ENCODE measurements around the gene PARN.

PARN gene

DNA sequence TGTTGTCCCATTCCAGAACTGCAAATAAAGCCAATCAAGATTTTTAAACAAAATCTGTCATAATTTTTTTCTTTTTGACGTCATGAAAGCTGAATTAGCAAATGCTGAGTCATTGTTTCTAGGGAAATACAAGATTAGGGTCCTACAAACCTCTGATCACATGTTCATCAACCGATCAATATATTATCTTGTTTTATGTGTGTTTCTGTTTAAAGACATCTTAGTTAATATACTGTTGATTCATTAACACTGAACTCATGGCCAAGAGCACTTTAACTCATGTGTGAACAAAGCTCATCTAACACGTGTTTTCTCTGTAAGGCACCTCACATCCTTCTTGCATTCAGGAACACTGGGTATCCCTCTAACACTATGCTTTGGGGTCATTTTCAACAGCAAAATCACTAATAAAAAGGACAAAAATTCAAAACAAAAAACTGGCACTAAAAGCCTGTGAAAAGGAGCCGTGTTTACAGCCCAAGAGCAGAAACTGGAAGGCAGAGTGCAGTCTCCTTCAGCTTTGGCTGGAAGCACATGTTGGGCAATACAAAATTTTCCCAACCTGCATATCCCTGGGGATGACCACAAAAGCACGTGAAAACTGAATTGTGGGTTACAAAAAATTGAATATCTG lies 102.5 kb downstream of the PARN start:
- DNase-seq: no peak

DNA sequence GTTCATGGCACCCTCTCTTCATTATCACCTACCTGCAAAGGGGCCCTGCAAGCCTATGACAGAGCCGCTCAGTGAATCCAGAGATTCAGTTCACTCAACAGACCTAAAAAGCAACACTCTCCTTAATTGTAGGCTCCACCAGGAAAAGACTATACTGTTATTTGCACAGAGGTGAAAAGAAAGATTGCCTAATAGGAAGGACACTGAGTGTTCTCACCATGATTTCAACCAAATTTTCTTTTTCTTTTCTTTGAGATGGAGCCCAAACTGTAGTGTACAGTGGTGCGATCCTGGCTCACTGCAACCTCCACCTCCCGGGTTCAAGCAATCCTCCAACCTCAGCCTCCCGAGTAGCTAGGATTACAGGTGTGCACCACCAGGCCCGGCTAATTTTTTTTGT lies 104.5 kb downstream of the PARN start:
- DNase-seq: no peak

DNA sequence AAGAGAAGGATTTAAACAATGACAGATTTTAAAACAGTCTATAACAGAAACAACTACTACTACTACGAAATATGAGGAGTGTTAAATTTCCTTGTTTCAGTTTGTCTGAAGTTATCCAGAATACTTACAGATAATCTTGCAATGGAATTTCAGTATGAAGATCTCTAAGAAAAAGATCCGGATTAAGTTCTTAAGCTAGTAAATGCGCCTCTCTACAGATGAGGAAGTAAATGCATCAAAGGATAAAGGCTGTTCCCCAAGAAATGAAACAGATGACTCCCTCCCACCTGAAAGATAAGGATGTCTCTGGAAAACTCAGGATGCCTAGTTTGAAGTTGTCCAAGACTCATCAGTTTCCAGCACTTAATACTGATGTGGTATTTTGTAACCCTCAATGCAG lies 105.1 kb downstream of the PARN start:
- no peak for DNase-seq

DNA sequence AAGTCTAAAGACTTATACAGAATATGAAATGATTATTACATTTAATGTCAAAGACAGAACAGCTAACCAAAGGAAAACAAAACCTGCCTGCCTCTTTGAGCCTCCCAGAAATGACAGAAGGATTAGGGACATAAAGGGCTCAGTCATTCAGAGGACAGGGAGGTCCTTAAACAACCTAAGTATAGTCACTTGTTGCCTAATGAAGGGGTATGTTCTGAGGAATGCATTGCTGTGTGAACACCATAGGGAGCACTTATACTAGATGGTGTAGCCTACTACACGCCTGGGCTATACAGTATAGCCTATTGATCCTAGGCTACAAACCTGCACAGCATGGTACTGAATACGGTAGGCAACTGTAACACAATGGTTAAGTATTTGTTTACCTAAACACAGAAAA lies 106.4 kb downstream of the PARN start:
- no peak for DNase-seq

DNA sequence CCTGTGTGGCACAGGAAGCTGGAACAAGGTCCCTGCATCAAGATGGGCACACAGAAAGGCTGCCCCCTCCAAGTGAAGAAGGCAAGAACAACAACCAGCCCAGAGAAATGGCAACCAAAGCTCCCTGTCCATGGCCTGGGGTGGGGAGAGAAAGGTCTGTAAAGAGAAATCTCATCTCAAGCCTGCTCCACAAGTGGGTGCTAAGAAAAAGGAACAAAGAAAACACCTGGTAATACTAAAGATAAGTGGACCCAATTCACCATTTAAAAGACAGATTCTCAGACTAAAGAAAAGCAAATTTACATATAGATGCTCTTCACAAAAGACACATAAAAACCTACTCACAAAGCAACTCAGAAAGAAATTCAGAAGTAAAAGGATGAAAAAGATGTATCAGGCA lies 107.4 kb downstream of the PARN start:
- no peak for DNase-seq

DNA sequence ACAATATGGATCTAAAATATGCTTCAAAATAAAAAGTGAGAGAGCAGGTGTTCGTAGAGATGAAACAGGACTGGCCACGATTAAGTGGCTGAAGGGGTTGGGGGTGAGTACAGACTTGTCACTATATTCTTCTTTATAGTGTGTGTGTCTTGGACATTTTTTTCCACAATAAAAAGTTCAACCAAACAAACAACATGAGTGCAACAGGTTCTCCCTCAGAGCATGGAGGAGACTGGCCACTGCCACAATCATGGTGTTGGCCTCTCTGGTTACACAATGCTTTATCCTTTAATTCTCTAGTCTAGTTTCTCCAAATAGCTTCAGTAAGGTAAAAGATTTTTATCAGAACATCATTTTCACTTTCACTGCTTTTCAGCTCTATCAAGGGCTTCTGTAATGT lies 109.3 kb downstream of the PARN start:
- no peak for DNase-seq

DNA sequence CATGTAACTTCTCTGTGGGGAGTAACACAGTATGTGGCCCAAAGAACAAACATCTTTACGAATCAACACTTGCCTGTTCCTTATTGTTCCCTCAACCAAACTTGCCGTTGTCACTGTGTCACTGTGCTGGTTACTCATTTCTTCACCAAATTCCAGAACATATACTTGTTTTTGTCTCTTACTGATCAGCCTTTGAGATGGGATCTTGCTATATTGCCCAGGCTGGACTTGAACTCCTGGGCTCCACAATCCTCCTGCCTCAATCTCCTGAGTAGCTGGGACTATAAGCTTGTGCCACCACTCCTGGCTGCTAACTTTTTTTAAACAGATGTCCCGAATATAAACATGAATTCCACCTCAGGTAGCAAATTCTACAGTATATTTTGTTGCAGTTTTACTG lies 115.1 kb downstream of the PARN start:
- no peak for DNase-seq

DNA sequence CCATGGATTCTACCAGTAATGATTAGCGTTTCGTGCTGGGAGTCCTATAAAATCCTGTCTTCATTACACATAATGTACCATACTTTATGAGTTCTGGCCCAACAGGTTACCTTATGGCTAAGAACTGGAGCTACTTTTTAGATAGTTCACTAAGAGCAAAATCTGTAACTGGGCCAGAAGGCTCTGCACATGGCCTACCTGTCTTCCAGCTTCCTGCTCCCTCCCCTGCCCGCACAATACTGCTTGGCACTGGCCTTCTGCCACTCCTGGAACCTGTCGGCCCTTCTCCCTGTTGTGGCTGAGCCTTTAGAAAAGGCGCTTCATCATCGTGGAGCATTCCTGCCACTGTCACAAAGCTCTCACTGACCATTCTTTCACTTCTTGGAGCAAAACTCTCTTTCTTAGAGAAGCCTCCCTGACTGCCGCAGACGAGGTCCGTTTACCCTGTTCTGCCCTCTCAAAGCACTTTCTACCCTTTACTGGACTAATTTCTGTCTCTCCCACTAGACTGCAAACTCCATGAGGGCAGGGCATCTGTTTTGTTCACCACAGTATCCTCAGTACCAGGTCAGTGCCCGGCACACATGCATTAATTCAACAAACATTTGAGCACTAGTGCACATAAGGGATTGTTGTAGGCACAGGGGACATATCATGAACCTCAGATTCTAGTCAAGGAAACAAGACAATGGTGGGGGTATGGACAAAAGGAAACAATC lies 116.5 kb downstream of the PARN start:
- DNase-seq: no peak

DNA sequence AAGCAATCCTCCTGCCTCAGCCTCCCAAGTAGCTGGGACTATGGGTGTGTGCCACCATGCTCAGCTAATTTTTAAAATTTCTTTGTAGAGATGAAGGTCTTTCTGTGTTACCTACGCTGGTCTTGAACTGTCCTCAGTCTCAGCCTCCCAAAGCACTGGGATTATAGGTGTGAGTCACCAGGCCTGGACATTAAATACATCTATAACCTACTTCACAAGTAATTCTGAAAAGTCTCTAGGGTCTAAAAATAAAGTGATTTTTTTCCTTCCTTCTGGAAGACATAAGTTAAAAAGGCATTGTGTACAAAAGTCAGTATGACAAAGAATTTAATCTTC lies 118.3 kb downstream of the PARN start:
- DNase-seq: no peak

DNA sequence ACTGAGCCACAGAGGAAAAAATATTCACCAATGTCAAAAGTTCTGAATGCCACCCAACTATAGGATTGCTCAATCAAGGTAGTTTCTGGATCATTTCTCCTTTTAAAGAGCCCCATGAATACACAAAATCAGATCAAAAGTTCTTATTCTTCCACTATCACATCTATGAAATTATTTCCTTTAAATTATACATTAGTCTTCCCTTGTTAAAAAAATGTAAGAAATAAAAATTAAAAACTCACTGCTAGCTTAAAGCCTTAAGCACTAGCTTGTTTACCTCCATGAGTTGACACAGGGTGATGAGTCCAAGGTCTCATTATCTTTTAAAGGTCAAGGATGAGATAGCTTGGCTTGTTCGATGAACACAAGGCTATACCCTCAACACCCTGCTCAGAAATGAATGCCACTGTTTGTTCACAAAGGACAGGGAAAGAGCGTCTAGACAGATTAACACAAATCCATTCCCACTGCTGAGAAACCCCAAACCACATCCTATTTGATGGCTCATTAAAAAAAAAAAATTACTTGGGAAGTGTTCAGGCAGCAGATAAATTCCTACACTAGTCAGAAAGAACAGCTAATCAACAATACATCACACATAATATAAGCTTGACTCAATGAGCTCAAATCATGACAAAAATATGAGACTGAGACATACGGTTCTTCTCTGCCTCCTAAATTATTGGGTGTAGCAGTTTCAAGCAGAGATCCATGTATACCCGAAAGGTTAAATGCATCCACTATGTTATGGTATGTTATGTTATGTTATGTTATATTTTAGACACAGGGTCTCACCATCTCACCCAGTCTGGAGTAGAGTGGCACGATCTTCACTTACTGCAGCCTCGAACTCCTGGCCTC lies 118.9 kb downstream of the PARN start:
- no peak for DNase-seq

DNA sequence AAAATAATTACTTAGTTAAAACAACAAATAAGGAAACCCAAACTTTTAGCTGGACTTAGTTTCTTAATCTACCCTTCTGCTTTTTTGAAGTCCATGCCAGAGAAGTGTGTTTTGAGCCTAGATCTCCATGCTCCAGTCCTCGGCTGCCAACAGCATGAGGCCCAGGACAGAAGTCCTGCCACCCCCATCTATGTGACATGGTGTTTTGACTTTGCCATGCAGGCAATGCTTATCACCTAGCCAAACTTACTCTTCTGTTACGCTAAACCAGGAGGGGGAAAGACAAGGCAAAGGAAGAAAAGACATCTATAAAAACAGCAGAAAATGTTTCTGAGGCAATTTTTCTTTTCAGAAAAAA lies 119.5 kb downstream of the PARN start:
- DNase-seq: no peak

DNA sequence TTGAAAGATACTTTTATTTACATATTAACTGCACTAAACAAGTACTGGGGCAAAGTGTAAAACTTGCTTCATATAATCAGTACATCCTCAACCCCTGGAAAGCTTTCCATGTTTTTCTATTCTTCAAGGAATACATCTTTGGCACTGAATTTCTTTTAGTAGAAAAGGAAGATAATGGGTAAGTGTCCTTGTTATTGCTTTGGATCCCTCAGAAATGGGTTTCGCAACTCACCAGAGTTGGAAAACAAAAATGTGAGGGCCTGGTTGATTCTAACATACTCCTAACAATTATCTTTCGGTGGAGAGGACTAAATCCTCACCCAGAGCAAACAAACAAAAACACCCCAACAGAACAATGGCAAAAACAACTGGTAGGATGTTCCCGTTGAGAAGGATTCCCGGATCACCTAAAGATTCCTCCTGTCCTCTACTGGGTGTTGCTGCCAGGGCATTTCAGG lies 120.4 kb downstream of the PARN start:
- DNase-seq: no peak

DNA sequence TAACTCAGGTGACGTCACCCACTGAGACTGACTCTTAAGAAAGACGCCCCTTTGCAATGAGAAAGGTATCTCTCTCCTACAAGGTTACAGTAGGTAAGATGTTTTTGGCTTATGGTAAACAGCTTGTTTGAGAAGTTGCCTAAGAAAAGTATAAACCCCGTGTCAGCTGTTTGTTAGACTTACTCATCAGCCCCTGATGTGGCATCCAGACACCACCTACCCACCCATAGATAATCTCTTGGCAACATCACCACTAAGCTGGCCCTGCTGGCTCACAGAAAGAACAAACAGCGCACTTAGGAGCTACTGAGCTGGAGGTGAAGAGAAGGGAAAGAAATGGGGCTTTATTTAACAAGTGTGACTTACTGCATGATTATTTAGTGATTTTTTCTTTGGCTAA lies 121.0 kb downstream of the PARN start:
- no peak for DNase-seq

DNA sequence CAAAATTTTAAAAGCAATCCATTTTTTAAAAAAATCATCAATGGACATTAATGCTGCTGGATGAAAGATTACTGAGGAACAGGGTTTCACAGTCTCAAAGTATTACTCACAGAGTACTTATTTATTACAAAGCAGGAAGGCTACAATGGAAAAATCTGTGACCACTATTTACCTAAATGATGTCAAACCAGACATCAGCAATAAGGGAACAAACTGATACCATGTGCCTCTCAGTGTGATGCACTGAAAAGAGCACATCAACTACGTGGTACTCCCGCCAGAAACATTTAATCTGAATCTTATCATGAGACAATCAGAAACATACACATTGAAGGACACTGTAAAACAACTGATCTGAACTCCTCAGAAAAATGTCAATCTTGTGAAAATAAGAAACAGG lies 124.2 kb downstream of the PARN start:
- no peak for DNase-seq

DNA sequence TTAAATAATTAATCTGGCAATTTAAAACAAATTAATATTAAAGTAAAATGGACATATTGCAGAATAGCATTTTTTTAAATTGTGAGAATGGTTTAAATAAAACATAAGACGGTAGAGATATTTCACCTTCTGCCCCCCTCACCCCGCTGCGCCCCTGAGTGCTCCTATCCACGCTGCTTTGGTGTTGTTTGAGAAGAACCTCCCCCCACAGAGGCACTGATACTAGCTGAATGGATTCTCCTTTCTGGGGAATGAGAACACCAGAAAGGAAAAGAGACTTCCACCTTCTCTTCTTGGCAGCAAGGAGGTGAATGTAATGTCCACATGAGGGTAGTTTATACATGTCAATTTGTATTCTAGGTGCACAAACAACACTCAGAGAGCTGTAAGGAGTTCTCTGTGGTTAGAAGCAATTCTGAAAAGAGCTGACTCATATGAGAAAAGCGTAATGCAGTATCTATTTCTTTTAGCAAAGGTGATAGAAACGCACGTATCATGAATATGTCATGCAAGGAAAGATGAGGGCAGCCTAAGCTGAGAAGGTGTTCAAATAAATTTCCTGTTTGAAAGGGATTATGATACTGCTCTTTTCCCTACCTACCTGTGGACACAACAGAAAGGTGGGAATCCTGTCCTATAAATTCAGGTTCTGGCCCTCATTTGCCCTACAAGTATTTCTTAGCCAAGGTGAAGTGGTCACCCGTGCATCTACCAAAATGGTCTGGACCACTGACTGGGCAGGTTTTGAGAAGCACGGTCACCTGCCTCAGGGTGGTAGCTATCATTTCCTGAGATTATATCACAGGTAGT lies 126.9 kb downstream of the PARN start:
- DNase-seq: no peak

DNA sequence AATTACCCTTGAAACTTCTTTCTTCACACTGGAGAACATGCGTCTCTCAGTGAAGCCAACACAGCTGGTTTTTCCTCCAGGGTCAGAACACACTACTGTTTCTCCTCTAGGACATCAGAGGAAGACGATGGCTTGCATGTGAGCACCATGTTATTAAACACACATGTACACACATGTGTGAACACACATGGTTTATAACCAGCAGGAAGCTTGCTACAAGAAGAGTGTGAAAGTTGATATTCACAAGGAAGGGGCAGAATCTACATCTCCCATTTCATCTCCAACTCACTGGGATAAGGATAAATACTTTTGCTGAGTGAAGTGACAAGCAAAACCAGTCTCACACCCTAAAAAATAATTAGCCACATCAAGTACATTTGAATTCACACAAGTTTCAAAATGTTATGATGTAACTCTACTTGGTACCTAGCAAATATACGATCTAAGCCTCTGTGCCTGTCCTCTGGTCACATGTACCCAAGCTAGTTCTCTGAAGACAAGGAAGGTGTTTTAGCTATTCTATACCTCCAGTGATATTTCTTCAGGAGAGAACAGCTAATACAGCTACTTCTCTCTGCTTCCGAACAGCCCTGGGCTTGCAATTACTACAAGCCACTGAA lies 127.7 kb downstream of the PARN start:
- DNase-seq: no peak

DNA sequence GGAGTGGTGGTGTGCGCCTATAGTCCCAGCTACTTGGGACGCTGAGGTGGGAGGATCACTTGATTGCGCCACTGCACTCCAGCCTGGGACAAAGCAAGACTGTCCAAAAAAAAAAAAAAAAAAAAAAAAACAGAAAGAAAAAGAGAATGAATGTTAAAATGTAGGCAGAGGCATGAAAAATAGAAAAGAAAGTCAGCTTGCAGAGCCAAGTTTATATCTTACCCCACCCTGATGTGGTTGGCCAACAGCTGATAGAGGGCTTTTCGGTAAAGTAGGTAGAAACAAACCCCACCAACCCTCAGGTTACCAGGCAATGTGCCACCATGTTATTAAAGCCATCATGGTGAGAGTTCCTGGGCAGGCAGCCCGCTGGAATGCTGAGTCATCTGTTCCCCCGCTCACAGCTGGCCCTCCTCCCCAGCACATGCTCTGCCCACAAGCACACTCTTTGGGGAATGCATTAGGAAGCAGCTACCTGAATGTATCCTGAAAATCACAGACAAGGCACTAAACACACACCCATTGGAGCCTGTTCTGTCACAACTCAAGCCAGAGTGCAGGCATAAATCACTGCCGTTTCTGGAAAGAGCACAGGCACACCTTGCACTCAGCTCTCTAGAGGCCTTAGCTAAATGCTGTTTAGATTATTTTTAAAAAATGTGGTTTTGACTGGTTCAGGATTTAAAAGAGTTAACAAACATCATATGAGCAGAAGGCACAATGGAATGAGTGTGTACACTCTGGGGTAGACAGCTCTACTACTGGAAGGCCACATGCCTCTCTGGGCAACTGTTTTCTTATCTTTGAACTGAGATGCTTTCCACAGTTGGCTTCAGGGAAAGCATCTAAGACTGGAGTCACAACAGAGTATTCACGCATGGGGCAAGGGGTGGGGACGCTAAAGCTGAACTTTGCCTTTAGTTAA lies 128.5 kb downstream of the PARN start:
- no peak for DNase-seq

DNA sequence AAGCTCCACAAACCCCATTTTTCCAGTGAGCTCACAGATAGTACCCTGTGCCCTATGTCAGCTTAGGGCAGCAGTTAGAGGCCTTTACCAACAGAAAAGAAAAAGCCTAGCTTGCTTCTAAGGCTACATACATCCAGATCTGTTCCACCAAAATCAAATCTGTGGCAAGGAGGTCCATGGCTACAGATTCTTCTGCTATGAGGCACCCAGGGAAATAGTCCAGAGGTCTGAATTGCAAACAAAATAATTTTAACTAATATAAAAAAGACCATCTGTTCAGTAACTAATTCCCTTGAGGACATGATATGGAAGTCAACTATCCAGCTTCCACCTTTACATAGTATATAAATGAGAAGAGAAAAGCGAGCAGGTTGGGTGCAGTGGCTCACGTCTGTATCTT lies 129.3 kb downstream of the PARN start:
- DNase-seq: no peak

DNA sequence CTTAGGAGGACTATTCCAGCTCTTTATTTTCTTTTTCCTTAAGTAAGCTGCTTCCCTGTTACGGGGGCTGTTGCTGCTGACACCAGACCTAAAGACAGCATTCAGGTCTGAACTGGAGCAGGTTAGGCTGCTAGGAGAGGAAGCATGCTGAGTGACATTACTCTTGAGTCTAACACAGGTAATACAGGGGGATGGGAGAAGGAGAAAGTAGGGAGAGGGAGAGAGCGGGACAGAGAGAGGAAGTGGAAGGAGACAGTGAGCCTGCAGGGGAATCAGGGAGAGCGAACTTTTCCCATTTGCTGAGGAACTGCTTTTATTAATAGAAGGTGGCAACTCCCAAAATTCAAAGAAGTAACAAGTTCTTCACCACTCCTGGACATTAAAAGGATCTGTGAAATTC lies 130.9 kb downstream of the PARN start:
- no peak for DNase-seq

DNA sequence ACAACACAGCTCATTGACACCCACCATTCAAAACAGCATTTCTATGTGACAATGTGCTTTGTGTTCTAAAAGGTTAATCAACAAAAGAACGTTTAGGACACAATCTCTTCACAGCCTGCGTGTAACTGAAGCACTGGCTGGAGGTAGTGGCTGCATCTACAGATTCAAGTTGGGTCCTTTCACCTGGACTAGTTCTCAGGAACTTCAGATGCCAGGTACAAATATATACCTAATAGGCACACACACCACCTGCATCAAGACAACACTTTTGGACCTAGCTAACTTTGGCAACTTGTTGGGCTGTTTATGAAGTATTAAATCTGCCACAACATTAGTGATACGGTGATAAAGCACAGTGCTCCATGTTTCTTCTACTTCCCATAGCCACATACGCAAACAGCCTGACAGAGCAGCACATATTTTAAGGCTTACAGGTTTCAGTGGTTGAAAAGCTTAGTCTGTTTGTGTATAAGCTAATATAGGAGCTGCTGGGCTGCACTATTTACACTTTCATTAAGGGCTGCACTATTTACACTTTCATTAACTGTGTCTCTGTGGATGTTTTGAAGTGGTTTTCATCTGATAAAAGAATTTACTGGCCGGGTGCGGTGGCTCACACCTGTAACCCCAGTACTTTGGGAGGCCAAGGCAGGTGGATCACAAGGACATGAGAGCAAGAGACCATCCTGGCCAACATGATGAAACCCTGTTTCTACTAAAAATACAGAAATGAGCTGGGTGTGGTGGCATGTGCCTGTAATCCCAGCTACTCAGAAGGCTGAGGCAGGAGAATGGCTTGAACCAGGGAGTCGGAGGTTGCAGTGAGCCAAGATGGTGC lies 132.6 kb downstream of the PARN start:
- no peak for DNase-seq

DNA sequence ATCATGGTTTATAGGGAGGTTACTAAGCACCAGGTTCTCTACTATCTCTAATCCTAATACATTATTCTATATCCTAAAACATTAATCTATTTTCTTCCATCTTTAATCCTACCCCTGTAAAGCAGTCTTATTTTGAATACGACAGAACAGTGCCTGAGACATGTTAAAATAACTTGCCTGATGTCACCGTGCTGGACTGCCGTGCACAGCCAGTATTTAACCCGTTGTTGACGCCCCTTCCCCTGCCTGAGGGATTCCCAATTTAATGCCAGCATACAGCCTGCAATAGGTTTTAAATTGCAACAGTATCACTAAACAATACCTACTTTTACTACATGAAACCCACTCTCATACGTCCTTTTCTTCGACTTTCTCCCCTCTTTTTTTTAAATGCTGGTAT lies 133.3 kb downstream of the PARN start:
- DNase-seq: no peak

Data from CD4-positive, alpha-beta T cell treated with Interleukin-15 for 1 hour (primary cell).